GM18909 (cell line): Measurements from ENCODE around the gene COLEC11.

ENCODE experiments used
- ATAC-seq: cut with Tn5 transposase; IDR thresholded peaks from one replicate; pipeline ENCODE4 v1.9.1; 2021; ENCODE audit warnings: mild to moderate bottlenecking; ENCODE audit not compliant: unreplicated experiment, poor library complexity

Gene COLEC11

DNA sequence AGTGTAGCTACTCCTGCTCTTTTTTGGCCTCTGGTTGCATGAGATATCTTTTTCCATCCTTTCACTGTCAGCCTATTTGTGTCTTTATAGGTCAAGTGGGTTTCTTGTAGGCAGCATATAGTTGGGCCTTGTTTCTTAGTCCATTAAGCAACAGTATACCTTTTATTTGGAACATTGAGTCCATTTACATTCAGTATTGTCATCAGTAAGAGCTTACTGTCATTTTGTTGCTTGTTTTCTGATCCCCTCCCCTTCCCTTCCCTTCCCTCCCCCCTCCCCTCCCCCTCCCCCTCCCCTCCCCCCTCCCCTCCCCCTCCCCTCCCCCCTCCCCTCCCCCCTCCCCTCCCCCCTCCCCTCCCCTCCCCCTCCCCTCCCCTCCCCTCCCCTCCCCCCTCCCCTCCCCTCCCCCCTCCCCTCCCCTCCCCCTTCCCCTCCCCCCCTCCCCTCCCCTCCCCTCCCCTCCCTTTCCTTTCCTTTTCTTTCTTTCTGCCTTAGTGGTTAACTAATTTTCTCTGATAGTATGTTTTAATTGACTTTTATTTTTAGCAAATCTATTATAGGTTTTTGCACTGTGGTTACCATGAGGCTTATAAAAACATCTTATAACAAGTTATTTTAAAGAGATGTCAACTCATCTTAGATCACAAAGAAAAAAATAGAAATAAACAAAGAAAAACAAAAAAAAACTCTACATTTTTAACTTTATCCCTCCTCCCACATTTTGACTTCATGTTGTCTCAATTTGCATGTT lies 95.3 kb downstream of the COLEC11 start:
- no peak for ATAC-seq

DNA sequence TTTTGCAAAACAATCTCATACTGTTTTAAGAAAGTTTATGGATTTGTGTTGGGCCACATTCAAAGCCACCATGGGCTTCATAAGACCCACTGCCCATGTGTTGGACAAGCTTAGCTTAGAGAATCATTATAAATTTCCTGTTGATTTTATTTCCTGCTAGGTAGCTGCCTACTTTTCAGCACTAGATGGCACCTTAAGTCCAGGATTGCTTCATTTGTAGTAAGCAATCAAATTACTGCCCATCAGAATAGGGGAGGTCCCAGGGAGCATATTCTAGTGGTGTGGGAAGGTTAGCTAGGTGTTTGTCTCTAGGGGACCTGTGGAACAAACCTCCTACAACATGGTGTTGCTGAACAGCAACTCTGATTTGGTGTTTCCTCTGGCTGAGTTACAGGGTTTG lies 97.5 kb downstream of the COLEC11 start:
- ATAC-seq = no peak
